Smooth muscle cell (in vitro differentiated cells): ENCODE results near the gene CHRM4. TPM values are rescaled to one million over a fixed set of nuclear protein-coding genes. Genes with fewer than 3 reads are reported as not detected.

Experiments used
- DNase-seq: peaks from one replicate; lab custom pipeline; 2025; ENCODE audit not compliant: unreplicated experiment; lab: John Stamatoyannopoulos, UW
- H2AFZ ChIP-seq: fragments of 200-600 bp; sonication (generic); 2 replicates; pipeline ENCODE4 v1.6.0; 2016; ENCODE audit warnings: antibody characterized with exemption, low read depth, mild to moderate bottlenecking
- H3F3A ChIP-seq: fragments of 200-600 bp; sonication (generic); 2 replicates; pipeline ENCODE4 v1.6.0; 2017; ENCODE audit warnings: antibody characterized with exemption, low read depth
- H3K27ac ChIP-seq: fragments of 200-600 bp; sonication (generic); 2 replicates; pipeline ENCODE4 v1.5.1; 2016; ENCODE audit warnings: low read depth, mild to moderate bottlenecking
- H3K27me3 ChIP-seq: fragments of 200-600 bp; sonication (generic); 2 replicates; pipeline ENCODE4 v1.6.1; 2016; ENCODE audit warnings: low read depth, mild to moderate bottlenecking
- H3K36me3 ChIP-seq: fragments of 200-600 bp; sonication (generic); 2 replicates; pipeline ENCODE4 v1.5.1; 2016; ENCODE audit warnings: low read depth
- H3K4me1 ChIP-seq: fragments of 200-600 bp; sonication (generic); 2 replicates; pipeline ENCODE4 v1.5.1; 2016; ENCODE audit warnings: low read depth
- H3K4me2 ChIP-seq: fragments of 200-600 bp; sonication (generic); 2 replicates; pipeline ENCODE4 v1.6.0; 2016; ENCODE audit warnings: mild to moderate bottlenecking
- H3K4me3 ChIP-seq: fragments of 200-600 bp; sonication (generic); 2 replicates; pipeline ENCODE4 v1.5.1; 2016; ENCODE audit warnings: mild to moderate bottlenecking
- H3K79me2 ChIP-seq: fragments of 200-600 bp; sonication (generic); 2 replicates; pipeline ENCODE4 v1.6.0; 2016; ENCODE audit warnings: low read depth, mild to moderate bottlenecking
- H3K9ac ChIP-seq: fragments of 200-600 bp; sonication (generic); 2 replicates; pipeline ENCODE4 v1.6.0; 2016; ENCODE audit warnings: low read depth
- H3K9me3 ChIP-seq: fragments of 200-600 bp; sonication (generic); replicated peaks from 2 replicates; pipeline ENCODE4 v1.5.1; 2016; ENCODE audit warnings: low read depth
- H4K20me1 ChIP-seq: fragments of 200-600 bp; sonication (generic); 2 replicates; pipeline ENCODE4 v1.6.0; 2016; ENCODE audit warnings: low read depth
- CTCF ChIP-seq: fragments of 200-600 bp; sonication (generic); IDR thresholded peaks from 2 replicates; pipeline ENCODE4 v1.5.1; 2017; ENCODE audit warnings: borderline replicate concordance, mild to moderate bottlenecking, antibody characterized with exemption; ENCODE audit not compliant: insufficient read depth, poor library complexity, severe bottlenecking
- WGBS: methylation state at CpG from one replicate; pipeline ENCODE4 v1.1.7; 2016; ENCODE audit warnings: low lambda C conversion rate; 5-methylcytosine and 5-hydroxymethylcytosine counted together
- polyA plus RNA-seq: library from polyadenylated mRNA; unstranded; fragments of >200 nt; fragmentation: Nextera tagmentation; extraction: Ambion mirVana; gene quantifications from 2 replicates; pipeline ENCODE4 v1.2.1, GENCODE V29; 2016
- total RNA-seq: library from RNA; depleted of rRNA; stranded (reverse); fragments of >200 nt; gene quantifications from 2 replicates; pipeline ENCODE4 v1.2.3, GENCODE V29; 2014

The CHRM4 gene
- total and polyA plus RNA-seq, 2 experiments from 2014 or later = 4.7 to 20.0 TPM

- Histone ChIP-seq H3K4me3 (no peak overlapping the region), H3K9me3 (no peaks in the 10 kb centered on the region), H3F3A (no peaks in the 10 kb centered on the region), H3K79me2 (peaks cover 75% of the 10 kb centered on the region), H3K9ac (no peak overlapping the region), H3K27ac (no peak overlapping the region), H3K4me2 (no peak overlapping the region), H3K27me3 (no peaks in the 10 kb centered on the region), H4K20me1 (peaks cover 70% of the 10 kb centered on the region), H2AFZ (no peak overlapping the region), H3K4me1 (peaks cover 9% of the 10 kb centered on the region), H3K36me3 (no peaks in the 10 kb centered on the region)
- no peak for DNase-seq
- no peak for TF ChIP-seq CTCF
- 80% methylated on average over 5 of the region's 5 CpGs for WGBS
These were observed 40.0 kb downstream of the CHRM4 start for GRCh38 chr11:46351606-46352005.

DNA sequence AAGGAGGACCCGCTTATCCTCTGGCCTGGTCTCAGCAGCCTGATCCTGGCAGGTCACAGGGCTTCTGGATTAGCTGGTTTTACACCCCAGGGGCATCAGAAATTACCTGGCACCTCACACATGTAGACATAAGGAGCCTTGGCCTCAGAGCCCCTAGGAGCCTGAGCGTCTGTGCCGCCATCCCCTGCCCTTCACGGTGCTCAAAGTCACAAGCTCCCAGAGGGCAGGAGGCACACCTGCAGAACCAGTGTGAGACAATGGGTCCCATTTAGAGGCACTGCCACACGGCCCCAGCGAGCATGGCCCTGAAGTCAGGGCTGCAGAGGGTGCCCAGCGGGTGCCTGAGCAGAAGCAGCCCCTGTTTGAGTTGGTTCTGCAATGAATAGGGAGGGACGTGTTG, 40.4 kb downstream of the CHRM4 start:
- Histone ChIP-seq H3K79me2 (peaks cover 70% of the 10 kb centered on the region), H3K27ac (no peak overlapping the region), H4K20me1 (peaks cover 65% of the 10 kb centered on the region), H3F3A (no peaks in the 10 kb centered on the region), H3K4me3 (no peak overlapping the region), H3K9me3 (no peaks in the 10 kb centered on the region), H3K9ac (no peak overlapping the region), H3K36me3 (no peaks in the 10 kb centered on the region), H3K27me3 (no peaks in the 10 kb centered on the region), H3K4me1 (peaks cover 9% of the 10 kb centered on the region), H3K4me2 (no peak overlapping the region), H2AFZ (no peak overlapping the region)
- 94% methylated on average over 8 of the region's 8 CpGs for WGBS
- no peak for TF ChIP-seq CTCF
- no peak for DNase-seq

DNA sequence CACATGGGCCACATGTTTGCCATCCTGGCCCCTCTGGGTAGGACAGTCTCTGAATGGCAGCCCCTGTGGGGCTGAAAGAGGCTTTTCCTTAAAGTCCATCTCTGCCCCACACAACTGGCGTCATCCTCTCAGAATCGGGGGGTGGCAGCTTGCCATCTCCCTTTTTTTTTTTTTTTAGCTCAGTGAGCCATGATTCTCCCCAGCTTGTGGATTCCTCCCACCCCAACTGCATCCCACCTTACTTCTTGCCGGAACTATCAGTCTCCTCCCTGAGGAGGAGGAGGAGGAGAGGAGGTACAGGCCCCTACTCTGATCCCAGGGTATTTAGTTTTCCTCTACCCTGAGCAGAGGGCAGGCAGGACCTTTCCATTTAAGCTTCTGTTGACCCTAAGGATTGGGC, 40.9 kb downstream of the CHRM4 start:
- DNase-seq = no peak
- H3K79me2 ChIP-seq = peaks cover 70% of the 10 kb centered on the region
- H3K4me3 ChIP-seq = no peak overlapping the region
- H3K9me3 ChIP-seq = no peaks in the 10 kb centered on the region
- peaks cover 65% of the 10 kb centered on the region for H4K20me1 ChIP-seq
- H3K4me1 ChIP-seq = peaks cover 9% of the 10 kb centered on the region
- H3K36me3 ChIP-seq = no peaks in the 10 kb centered on the region
- no peak overlapping the region for H3K27ac ChIP-seq
- H3K9ac ChIP-seq = no peak overlapping the region
- H3K4me2 ChIP-seq = no peak overlapping the region
- no peaks in the 10 kb centered on the region for H3K27me3 ChIP-seq
- no peaks in the 10 kb centered on the region for H3F3A ChIP-seq
- TF ChIP-seq CTCF = no peak
- no peak overlapping the region for H2AFZ ChIP-seq
- whole genome bisulfite sequencing = 97% methylated on average over 3 of the region's 3 CpGs

DNA sequence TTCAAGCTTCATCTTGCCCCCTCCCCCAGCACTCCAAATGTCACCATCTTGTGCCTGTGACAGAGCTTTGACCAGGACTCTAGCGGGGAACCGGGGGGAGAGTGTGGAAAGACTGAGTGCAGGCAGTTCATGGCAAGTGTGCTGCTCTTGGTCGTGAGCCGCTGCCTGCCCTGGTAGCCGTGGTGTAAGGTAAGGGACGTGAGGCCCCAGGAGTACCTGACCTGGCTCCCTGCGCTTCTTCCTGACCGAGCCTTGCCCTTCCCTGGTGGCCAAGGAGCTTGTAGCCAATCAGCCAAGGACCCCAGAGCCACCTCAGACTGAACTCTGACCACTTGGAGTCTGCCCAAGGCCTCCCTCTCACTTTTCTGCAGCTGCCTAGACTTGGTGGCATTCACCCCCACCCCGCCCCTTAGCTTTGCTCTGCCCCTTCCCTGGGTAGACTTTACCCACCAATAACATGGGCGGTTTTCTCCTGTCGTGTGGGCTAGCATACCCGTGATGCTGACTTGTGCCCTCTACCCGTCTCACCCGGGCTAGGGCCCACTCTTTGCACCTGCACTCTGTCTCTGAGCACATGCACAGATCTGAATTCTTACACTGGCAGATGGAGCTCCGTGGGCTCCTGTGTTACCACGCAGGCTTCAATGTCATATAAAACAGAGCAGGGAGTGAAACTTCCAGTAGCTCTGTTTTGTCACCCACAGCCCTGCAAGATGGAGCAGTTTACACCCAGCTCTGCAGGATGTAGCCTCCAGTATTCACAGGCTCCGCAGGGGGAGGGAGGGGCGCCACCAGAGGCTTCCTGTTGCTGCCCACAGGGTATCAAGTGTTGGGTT, 42.8 kb downstream of the CHRM4 start:
- H3K79me2 ChIP-seq = peaks cover 57% of the 10 kb centered on the region

More for the DNA sequence above, 42.8 kb downstream of the CHRM4 start:
- H3K27ac ChIP-seq = no peak overlapping the region
- no peak for DNase-seq
- H3K9ac ChIP-seq = no peak overlapping the region
- no peak overlapping the region for H2AFZ ChIP-seq
- peak overlapping the region; percentile 96 for H3K4me2 ChIP-seq
- peaks cover 9% of the 10 kb centered on the region for H3K4me1 ChIP-seq
- H3K9me3 ChIP-seq = no peaks in the 10 kb centered on the region
- peaks cover 53% of the 10 kb centered on the region for H4K20me1 ChIP-seq
- H3K4me3 ChIP-seq = peak overlapping the region; percentile 86
- WGBS = 77% methylated on average over 18 of the region's 18 CpGs
- H3F3A ChIP-seq = no peaks in the 10 kb centered on the region
- H3K36me3 ChIP-seq = no peaks in the 10 kb centered on the region
- H3K27me3 ChIP-seq = no peaks in the 10 kb centered on the region
- TF ChIP-seq CTCF = no peak
